ENCODE results near the gene CALCOCO1. TPM values are rescaled to one million over a fixed set of nuclear protein-coding genes. Genes with fewer than 3 reads are reported as not detected.
"Not testable (repeated sequence)": the region's sequence is repeated elsewhere in the genome, so short reads cannot be mapped to it uniquely, and the experiment has no call there.

The CALCOCO1 gene
- total RNA-seq, 1 donor = 167 TPM

DNA sequence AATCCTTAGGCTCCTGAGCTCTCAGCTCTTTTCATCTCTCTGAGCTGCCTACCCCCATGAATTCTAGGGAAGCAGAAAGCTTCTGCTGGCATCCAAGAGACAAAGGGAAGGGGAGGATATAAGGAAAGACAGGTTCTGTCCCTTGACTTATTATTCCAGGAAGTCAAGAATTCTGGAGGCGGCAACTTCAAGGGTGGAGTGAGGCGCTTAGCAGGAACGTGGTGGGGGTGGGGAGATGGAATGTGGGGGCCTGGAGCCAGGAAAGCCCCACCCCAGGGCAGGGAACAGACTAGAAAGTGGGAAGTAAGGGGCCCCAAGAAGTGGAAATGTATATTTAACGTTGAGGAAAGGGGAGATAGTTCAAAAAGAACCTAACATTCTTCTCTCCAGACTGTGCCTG lies 1.4 kb downstream of the CALCOCO1 start:
- no peaks in the 10 kb centered on the region for H3K9me3 ChIP-seq (ENCODE audit: low read depth, low read length)
- H3K27ac ChIP-seq (ENCODE audit: low read depth, low read length) = peak overlapping the region; percentile 3
- H3K4me2 ChIP-seq (ENCODE audit: insufficient read depth, low read length) = peak overlapping the region; percentile 94
- H4K20me1 ChIP-seq (ENCODE audit: insufficient read depth, low read length) = peaks cover 6% of the 10 kb centered on the region
- DNase-seq (ENCODE audit: insufficient read length, low spot score, missing footprints) = no peak
- H3K79me2 ChIP-seq (ENCODE audit: insufficient read depth, low read length) = peaks cover 19% of the 10 kb centered on the region
- H3K4me3 ChIP-seq (ENCODE audit: insufficient read depth, low read length) = peak overlapping the region; percentile 77
- peaks cover 41% of the 10 kb centered on the region for H3K36me3 ChIP-seq (ENCODE audit: insufficient read depth, low read length)
- no peak overlapping the region for H2AFZ ChIP-seq (ENCODE audit: low read length)
- TF ChIP-seq, protein P1, sequence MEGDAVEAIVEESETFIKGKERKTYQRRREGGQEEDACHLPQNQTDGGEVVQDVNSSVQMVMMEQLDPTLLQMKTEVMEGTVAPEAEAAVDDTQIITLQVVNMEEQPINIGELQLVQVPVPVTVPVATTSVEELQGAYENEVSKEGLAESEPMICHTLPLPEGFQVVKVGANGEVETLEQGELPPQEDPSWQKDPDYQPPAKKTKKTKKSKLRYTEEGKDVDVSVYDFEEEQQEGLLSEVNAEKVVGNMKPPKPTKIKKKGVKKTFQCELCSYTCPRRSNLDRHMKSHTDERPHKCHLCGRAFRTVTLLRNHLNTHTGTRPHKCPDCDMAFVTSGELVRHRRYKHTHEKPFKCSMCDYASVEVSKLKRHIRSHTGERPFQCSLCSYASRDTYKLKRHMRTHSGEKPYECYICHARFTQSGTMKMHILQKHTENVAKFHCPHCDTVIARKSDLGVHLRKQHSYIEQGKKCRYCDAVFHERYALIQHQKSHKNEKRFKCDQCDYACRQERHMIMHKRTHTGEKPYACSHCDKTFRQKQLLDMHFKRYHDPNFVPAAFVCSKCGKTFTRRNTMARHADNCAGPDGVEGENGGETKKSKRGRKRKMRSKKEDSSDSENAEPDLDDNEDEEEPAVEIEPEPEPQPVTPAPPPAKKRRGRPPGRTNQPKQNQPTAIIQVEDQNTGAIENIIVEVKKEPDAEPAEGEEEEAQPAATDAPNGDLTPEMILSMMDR (IDR thresholded peaks at IDR 0.05; ENCODE audit: extremely low read depth, low read depth, low read length) = no peak
- peaks cover 22% of the 10 kb centered on the region for H3K4me1 ChIP-seq (ENCODE audit: insufficient read depth, low read length)
- no peaks in the 10 kb centered on the region for H3K27me3 ChIP-seq (ENCODE audit: insufficient read depth, low read length)

DNA sequence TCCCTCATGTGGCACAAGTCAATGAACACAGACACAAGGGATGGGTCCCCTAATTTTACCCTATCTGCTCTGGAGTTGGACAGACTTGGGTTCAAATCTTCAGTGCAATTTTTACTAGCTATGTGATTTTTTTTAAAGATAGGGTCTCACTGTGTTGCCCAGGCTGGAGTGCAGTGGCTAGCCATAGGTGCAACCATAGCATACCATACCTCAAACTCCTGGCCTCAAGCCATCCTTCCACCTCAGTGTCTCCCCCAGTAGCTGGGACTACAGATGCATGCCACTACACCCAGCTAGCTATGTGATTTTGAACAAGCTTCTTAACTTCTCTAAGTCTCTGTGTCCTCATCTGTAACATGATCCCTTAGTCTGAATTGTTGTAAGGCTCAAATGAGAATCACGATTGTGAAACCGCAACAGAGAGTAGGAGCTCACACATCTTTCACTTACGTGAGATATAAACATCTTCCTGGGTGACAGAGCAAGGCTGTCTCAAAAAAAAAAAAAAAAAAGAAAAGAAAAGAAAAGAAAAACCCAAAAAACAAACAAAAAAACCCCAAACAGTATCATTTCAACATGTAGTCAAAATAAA lies 4.7 kb downstream of the CALCOCO1 start:
- TF ChIP-seq, protein P1 (IDR thresholded peaks at IDR 0.05; ENCODE audit: extremely low read depth, low read depth, low read length) = no peak
- Histone ChIP-seq H2AFZ (ENCODE audit: low read length) (no peak overlapping the region), H3K9me3 (ENCODE audit: low read depth, low read length) (no peaks in the 10 kb centered on the region), H3K27ac (ENCODE audit: low read depth, low read length) (no peak overlapping the region), H4K20me1 (ENCODE audit: insufficient read depth, low read length) (peaks cover 6% of the 10 kb centered on the region), H3K79me2 (ENCODE audit: insufficient read depth, low read length) (peaks cover 19% of the 10 kb centered on the region), H3K4me2 (ENCODE audit: insufficient read depth, low read length) (no peak overlapping the region), H3K27me3 (ENCODE audit: insufficient read depth, low read length) (no peaks in the 10 kb centered on the region), H3K36me3 (ENCODE audit: insufficient read depth, low read length) (peaks cover 57% of the 10 kb centered on the region), H3K4me1 (ENCODE audit: insufficient read depth, low read length) (peaks cover 17% of the 10 kb centered on the region), H3K4me3 (ENCODE audit: insufficient read depth, low read length) (no peak overlapping the region)
- no peak for DNase-seq (ENCODE audit: insufficient read length, low spot score, missing footprints)

DNA sequence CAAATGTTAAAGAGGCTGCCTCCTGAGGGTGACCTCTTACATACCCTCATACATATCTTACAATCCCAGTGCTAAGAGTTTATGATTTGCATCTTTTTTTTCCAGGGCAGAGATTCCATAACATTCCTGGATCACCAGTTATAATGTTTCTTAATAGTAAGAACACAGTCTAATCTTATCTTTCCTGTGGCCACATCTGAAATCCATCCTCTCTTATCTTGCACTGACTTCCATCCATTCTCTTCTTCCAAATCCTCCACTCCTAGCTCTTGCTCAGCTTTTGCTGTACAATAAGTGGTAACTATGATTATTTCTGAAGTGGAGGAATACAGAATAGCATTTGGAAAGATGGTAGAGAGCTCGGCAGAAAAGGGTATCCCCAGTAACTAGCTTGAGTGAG lies 6.3 kb downstream of the CALCOCO1 start:
- H2AFZ ChIP-seq (ENCODE audit: low read length) = no peak overlapping the region
- H3K4me3 ChIP-seq (ENCODE audit: insufficient read depth, low read length) = no peak overlapping the region
- TF ChIP-seq, protein P1 (IDR thresholded peaks at IDR 0.05; ENCODE audit: extremely low read depth, low read depth, low read length) = no peak
- H3K27me3 ChIP-seq (ENCODE audit: insufficient read depth, low read length) = no peaks in the 10 kb centered on the region
- H3K9me3 ChIP-seq (ENCODE audit: low read depth, low read length) = no peaks in the 10 kb centered on the region
- peaks cover 8% of the 10 kb centered on the region for H3K4me1 ChIP-seq (ENCODE audit: insufficient read depth, low read length)
- H3K27ac ChIP-seq (ENCODE audit: low read depth, low read length) = no peak overlapping the region
- DNase-seq (ENCODE audit: insufficient read length, low spot score, missing footprints) = no peak
- peaks cover 10% of the 10 kb centered on the region for H3K79me2 ChIP-seq (ENCODE audit: insufficient read depth, low read length)
- no peak overlapping the region for H3K4me2 ChIP-seq (ENCODE audit: insufficient read depth, low read length)
- peaks cover 68% of the 10 kb centered on the region for H3K36me3 ChIP-seq (ENCODE audit: insufficient read depth, low read length)
- H4K20me1 ChIP-seq (ENCODE audit: insufficient read depth, low read length) = peaks cover 6% of the 10 kb centered on the region

DNA sequence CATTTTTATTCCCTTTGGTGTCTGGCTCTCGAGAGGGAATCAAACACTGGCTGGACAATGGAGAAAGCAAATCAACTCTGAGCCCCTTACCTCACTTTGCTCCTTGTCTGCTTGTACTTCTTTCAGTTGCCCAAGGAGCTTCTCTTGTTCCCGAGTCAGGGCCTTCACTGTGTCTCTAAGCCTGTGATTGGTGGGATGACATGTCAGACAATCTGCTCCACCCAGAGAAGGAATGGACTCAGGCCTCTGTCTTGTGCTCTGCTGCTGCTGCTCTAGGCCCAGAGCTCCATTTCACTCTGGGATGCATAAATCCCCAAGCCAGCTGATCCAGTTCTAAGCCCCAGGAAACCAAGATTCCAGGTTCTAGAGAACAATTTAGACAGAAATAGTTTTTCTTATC lies 7.6 kb downstream of the CALCOCO1 start:
- H3K9me3 ChIP-seq (ENCODE audit: low read depth, low read length) = no peaks in the 10 kb centered on the region
- no peaks in the 10 kb centered on the region for H4K20me1 ChIP-seq (ENCODE audit: insufficient read depth, low read length)
- no peaks in the 10 kb centered on the region for H3K79me2 ChIP-seq (ENCODE audit: insufficient read depth, low read length)
- no peak overlapping the region for H3K27ac ChIP-seq (ENCODE audit: low read depth, low read length)
- peaks cover 77% of the 10 kb centered on the region for H3K36me3 ChIP-seq (ENCODE audit: insufficient read depth, low read length)
- H2AFZ ChIP-seq (ENCODE audit: low read length) = no peak overlapping the region
- no peaks in the 10 kb centered on the region for H3K4me1 ChIP-seq (ENCODE audit: insufficient read depth, low read length)
- H3K27me3 ChIP-seq (ENCODE audit: insufficient read depth, low read length) = no peaks in the 10 kb centered on the region
- H3K4me3 ChIP-seq (ENCODE audit: insufficient read depth, low read length) = no peak overlapping the region
- H3K4me2 ChIP-seq (ENCODE audit: insufficient read depth, low read length) = no peak overlapping the region
- TF ChIP-seq, protein P1 (IDR thresholded peaks at IDR 0.05; ENCODE audit: extremely low read depth, low read depth, low read length) = no peak
- no peak for DNase-seq (ENCODE audit: insufficient read length, low spot score, missing footprints)

DNA sequence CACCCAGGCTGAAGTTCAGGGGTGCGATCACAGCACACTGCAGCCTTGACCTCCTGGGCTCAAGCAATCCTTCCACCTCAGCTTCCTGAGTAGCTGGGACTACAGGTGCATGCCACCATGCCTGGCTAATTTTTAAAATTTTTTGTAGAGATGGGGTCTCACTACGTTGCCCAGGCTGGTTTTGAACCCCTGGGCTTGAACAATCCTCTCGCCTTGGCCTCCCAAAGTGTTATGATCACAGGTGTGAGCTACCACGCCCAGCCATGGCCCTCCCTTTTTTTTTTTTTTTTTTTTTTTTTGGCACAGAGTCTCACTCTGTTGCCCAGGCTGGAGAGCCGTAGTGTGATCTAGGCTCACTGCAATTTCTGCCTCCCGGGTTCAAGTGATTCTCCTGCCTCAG lies 8.7 kb downstream of the CALCOCO1 start:
- H3K9me3 ChIP-seq (ENCODE audit: low read depth, low read length); H3K27ac ChIP-seq (ENCODE audit: low read depth, low read length); H3K4me2 ChIP-seq (ENCODE audit: insufficient read depth, low read length); H3K4me3 ChIP-seq (ENCODE audit: insufficient read depth, low read length); H4K20me1 ChIP-seq (ENCODE audit: insufficient read depth, low read length); H2AFZ ChIP-seq (ENCODE audit: low read length); H3K4me1 ChIP-seq (ENCODE audit: insufficient read depth, low read length); DNase-seq (ENCODE audit: insufficient read length, low spot score, missing footprints); H3K27me3 ChIP-seq (ENCODE audit: insufficient read depth, low read length); H3K79me2 ChIP-seq (ENCODE audit: insufficient read depth, low read length): not testable (repeated sequence)
- H3K36me3 ChIP-seq (ENCODE audit: insufficient read depth, low read length) = peaks cover 78% of the 10 kb centered on the region
